NK-92 treated with Interleukin-12 subunit alpha and Interleukin-12 subunit beta, amount 100 ng/mL, for 24 hours (cell line): ENCODE results near the gene NINL.
A peak's percentile ranks its signal among the peaks of the same experiment; 100 is the strongest.

ENCODE experiments used
- DNase-seq: peaks from one replicate; lab custom pipeline; 2025; lab: John Stamatoyannopoulos, UW

The NINL gene

DNA sequence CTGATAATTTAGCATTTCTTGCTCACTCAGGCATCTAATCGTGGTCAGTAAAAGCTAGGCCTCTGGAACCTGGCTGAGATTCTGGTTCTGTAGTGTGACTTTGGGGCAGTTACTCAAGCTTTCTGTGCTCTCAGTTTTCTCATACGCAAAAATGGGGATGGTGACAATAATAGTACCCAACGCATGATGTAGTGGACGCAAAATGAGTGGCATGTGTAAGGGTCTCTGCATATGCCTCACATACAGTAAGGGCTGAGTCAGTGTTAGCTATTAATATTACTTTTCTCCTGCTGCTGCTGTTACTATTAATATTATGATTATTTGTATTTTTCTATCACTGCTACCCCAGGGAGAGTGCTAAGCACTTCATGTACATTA, 177.2 kb downstream of the NINL start:
- no peak for DNase-seq

GRCh38 chr20:25407311-25408169, 177.8 kb downstream of the NINL start, which contains the start of gene GINS1:
GINS1 (plus strand) TSS chr20:25407673; CDS start chr20:25407821, 148 bp downstream.
- DNase-seq = peak; percentile 76
